Activated CD8-positive, alpha-beta T cell treated with anti-CD3 and anti-CD28 coated beads for 36 hours (primary cell): ENCODE results near the gene SLC47A2. TPM values are rescaled to one million over a fixed set of nuclear protein-coding genes. Genes with fewer than 3 reads are reported as not detected.

Experiments
- ATAC-seq: fragments of 200-7000 bp; cut with Tn5 transposase; one replicate; pipeline ENCODE4 v1.10.0; 2021; ENCODE audit warnings: mild to moderate bottlenecking, moderate library complexity
- CTCF ChIA-PET: fragments of 350-600 bp; sonication (Branson Sonifier 250); formaldehyde crosslinking; loops from one replicate; lab custom pipeline; 2021; ENCODE audit warnings: antibody characterized with exemption; lab: Charles Lee
- POLR2A ChIA-PET: fragments of 350-600 bp; sonication (Branson Sonifier 250); formaldehyde crosslinking; loops from one replicate; lab custom pipeline; 2021; ENCODE audit warnings: antibody characterized with exemption; lab: Charles Lee
- DNase-seq: peaks from one replicate; pipeline ENCODE4 v3.0.0-alpha.2; 2020
- H3K27ac Mint-ChIP-seq: one replicate; pipeline ENCODE4 v1.8.0; 2021; ENCODE audit warnings: mild to moderate bottlenecking, mixed read lengths
- H3K27me3 Mint-ChIP-seq: one replicate; pipeline ENCODE4 v1.8.0; 2021; ENCODE audit warnings: mixed read lengths
- H3K36me3 Mint-ChIP-seq: one replicate; pipeline ENCODE4 v1.8.0; 2021; ENCODE audit warnings: low read depth, mixed read lengths
- H3K4me1 Mint-ChIP-seq: one replicate; pipeline ENCODE4 v1.8.0; 2021; ENCODE audit warnings: low read depth, mixed read lengths
- H3K4me3 Mint-ChIP-seq: one replicate; pipeline ENCODE4 v1.8.0; 2021; ENCODE audit warnings: mild to moderate bottlenecking, moderate library complexity, mixed read lengths
- H3K9me3 Mint-ChIP-seq: one replicate; pipeline ENCODE4 v1.8.0; 2021; ENCODE audit warnings: mixed read lengths
- CTCF ChIP-seq: fragments of 200-600 bp; IDR thresholded peaks from one replicate; pipeline ENCODE4 v1.8.0; 2022; ENCODE audit warnings: antibody characterized with exemption, mild to moderate bottlenecking
- intact Hi-C: fragments of 100-400 bp; cut with micrococcal nuclease; formaldehyde crosslinking; loops from one replicate; pipeline ENCODE4 v1.10.0; 2022
- total RNA-seq, 2 experiments: library from RNA; stranded (reverse); gene quantifications; one replicate each; pipeline ENCODE4 v1.2.3, GENCODE V29; 2021

The SLC47A2 gene
- total RNA-seq, 2 experiments from 2014 or later, result not detected

- CTCF ChIA-PET, result interaction anchor here (1.7 to 5.8 kb wide), 2 partner anchors 8 to 14 kb away, joined by 9 to 36 read pairs; no protein-coding TSS in a partner anchor
- H3K9me3 Mint-ChIP-seq, result no peaks in the 10 kb centered on the region
- no peak for TF ChIP-seq CTCF
- peaks cover 17% of the 10 kb centered on the region for H3K4me1 Mint-ChIP-seq
- H3K4me3 Mint-ChIP-seq, result no peak overlapping the region
- POLR2A ChIA-PET, result no interaction called here
- no peak overlapping the region for H3K27ac Mint-ChIP-seq
- H3K36me3 Mint-ChIP-seq, result no peaks in the 10 kb centered on the region
- DNase-seq (no peak), ATAC-seq (no peak)
- peaks cover 15% of the 10 kb centered on the region for H3K27me3 Mint-ChIP-seq
- intact Hi-C loops, result no loop called here
Measured at GRCh38 chr17:19752216-19753050, 36.0 kb upstream of the SLC47A2 start.

GRCh38 chr17:19750835-19751234, 34.5 kb upstream of the SLC47A2 start:
- no peak overlapping the region for H3K27ac Mint-ChIP-seq
- peaks cover 11% of the 10 kb centered on the region for H3K4me1 Mint-ChIP-seq
- intact Hi-C loops, result no loop called here
- H3K9me3 Mint-ChIP-seq, result no peaks in the 10 kb centered on the region
- POLR2A ChIA-PET, result no interaction called here
- DNase-seq (no peak), ATAC-seq (no peak)
- TF ChIP-seq CTCF, result no peak
- no peaks in the 10 kb centered on the region for H3K36me3 Mint-ChIP-seq
- H3K4me3 Mint-ChIP-seq, result no peak overlapping the region
- H3K27me3 Mint-ChIP-seq, result peaks cover 12% of the 10 kb centered on the region
- CTCF ChIA-PET, result interaction anchor here (1.2 kb wide), 1 partner anchor 15 kb away, joined by 3 read pairs; no protein-coding TSS in a partner anchor

- ChIA-PET POLR2A (no interaction called here), CTCF (interaction anchor here (1.2 to 1.9 kb wide), 2 partner anchors 16 kb away, joined by 3 to 6 read pairs; no protein-coding TSS in a partner anchor)
- Mint-ChIP-seq H3K4me1 (peaks cover 7% of the 10 kb centered on the region), H3K4me3 (no peak overlapping the region), H3K9me3 (no peaks in the 10 kb centered on the region), H3K36me3 (no peaks in the 10 kb centered on the region), H3K27me3 (peaks cover 10% of the 10 kb centered on the region), H3K27ac (no peak overlapping the region)
- intact Hi-C loops, result no loop called here
- no peak for ATAC-seq
- TF ChIP-seq CTCF, result no peak
- no peak for DNase-seq
Measured at GRCh38 chr17:19750020-19750572, 33.7 kb upstream of the SLC47A2 start.

GRCh38 chr17:19748807-19749193, 32.4 kb upstream of the SLC47A2 start:
- Mint-ChIP-seq H3K27ac (no peak overlapping the region), H3K4me3 (no peak overlapping the region), H3K9me3 (no peaks in the 10 kb centered on the region), H3K4me1 (peaks cover 2% of the 10 kb centered on the region), H3K36me3 (no peaks in the 10 kb centered on the region), H3K27me3 (peaks cover 8% of the 10 kb centered on the region)
- ChIA-PET POLR2A (no interaction called here), CTCF (interaction anchor here (1.9 kb wide), 1 partner anchor 18 kb away, joined by 6 read pairs; no protein-coding TSS in a partner anchor)
- ATAC-seq, result no peak
- DNase-seq, result no peak
- no peak for TF ChIP-seq CTCF
- intact Hi-C loops, result loop anchor here (5.0 kb wide), 1 partner anchor 111 kb away; no protein-coding TSS in a partner anchor
